Effector CD4-positive, alpha-beta T cell (primary cell): Measurements from ENCODE around the gene SLC39A13.

ENCODE experiments used
- DNase-seq: peaks from one replicate; pipeline ENCODE4 v3.0.0-alpha.2; 2020

Gene SLC39A13

DNA sequence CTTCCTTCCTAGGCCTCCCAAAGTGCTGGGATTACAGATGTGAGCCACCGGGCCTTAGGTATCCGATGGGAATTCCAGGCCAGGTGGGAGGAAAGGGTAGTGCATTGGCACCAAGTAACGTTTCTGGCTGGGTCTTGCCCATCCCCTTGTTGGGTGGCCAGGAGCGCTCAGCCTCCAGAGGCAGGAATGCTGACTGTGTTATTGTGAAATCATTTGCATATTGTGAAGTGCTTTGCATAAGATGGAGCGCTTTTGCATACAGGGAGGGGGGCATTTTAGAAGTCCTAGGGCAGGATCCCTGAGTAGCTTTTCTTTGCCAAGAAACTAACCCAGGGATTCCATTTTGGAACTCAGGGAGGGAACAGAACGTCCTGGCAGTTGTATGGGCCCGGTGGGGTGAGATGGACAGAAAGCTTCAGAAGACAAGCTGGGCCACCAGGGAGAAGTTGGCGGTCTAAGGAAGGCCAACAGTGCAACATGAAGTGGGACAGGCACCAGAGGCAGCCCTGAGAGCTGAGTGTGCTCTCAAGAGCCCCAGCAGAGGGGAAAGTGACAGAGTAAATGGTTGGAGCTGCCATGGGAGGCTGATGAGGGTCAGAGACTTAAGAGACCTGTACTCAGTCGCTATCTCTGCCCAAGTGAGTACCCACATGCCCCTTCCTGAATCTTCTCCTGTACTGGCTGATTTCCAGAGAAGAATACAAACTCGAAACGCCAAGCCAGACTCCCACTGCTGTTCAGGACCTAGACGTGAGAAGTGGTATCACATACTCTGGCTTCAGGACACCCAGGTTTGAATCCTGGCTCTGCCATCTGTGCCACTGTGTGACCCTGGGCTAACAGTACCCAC, 1.3 kb upstream of the SLC39A13 start:
- no peak for DNase-seq

GRCh38 chr11:47408598-47409439, 429 bp downstream of the SLC39A13 start:
- DNase-seq: no peak

- no peak for DNase-seq
These were observed 1.3 kb downstream of the SLC39A13 start for GRCh38 chr11:47409440-47410369.

DNA sequence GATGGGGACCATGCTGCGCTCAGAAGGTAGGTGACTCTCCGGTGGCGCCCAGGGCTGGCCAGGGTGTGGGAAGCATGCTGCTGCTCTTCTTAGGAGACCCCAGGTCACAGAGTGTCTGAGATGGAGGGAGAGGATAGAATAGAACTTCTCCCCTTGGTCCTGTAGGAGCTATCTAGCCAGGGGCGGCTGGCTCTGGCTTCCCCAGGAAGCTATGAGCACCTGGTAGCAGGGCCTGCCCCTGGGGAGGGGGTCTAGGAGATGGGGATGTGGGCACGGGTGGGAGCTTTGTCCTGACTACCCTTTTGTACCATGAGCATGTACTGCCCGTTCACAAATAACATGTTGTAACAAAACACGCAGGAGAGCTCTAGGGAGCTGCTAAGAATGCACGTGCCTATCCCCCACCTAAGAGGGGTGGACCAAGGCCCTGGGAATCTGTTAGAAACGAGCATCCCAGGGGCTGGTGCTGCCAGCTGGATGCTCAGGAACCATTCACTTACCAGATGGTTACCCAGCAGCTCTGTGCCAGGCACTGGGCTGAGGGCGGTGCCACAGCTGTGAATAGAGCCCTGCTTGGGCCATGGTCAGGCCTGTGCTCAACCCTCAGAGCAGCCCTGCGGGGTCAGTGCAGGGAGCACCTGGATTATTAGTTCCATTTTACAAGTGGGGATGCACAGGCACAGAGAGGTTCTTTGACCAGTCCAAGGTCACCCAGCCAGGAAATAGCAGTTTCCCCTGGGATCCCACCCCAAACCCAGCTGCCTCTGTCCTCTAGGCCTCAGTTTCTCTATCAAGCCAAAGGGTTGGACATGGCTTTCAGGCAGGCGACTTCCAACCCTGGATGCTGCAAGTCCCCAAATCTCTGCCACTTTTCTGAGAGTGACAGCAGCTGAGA, 2.2 kb downstream of the SLC39A13 start:
- no peak for DNase-seq

GRCh38 chr11:47411884-47412746, 3.7 kb downstream of the SLC39A13 start:
- peak; percentile 48 for DNase-seq

GRCh38 chr11:47413351-47413750, 5.0 kb downstream of the SLC39A13 start:
- no peak for DNase-seq

DNA sequence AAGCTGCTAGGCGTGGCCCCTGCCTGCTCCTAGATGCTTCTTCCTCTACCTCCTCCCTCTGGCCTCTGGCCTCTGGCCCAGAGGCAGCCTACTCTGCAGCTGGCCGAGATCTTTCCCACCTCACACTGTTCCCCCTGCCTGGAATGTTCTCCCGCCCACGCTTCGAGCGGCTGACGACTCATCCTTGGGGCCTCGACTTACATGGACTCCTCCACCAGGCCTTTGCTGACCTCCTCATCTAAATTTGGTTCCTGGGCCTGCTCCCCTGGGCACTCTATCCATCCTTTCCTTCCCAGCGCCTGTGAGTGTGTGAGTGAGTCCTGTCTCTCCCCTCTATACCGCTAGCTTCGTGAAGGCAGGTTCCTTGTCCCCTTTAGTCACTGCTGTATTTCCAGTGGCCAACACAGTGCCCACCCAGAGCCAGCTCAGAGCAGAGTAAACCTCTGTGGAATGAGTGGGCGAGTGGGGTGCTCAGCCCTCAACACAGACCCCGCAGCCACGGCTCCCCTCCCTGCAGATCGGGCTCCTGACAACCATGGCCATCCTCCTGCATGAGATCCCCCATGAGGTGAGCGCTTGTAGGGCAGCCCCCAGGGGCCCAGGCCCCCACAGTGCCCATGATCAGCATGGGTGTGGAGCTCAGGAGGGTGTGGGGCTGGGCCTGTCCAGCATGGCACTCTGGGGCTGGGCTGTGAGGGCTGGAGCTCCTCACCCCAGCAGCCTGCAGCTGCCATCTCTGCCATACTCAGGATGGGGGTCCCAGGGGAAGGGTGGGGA, 5.7 kb downstream of the SLC39A13 start:
- no peak for DNase-seq

DNA sequence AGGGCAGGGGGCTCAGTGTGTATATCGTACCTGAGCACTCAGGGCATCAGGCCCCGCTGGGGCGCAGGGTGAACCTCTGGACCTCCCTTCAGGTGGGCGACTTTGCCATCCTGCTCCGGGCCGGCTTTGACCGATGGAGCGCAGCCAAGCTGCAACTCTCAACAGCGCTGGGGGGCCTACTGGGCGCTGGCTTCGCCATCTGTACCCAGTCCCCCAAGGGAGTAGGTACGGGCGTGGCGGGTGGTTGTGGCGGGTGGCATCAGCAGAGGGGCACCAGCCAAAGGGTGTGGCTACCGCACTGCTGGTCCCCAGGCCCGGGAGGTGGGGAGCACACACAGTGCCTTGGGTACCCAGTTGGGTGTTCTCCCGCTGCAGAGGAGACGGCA, 6.3 kb downstream of the SLC39A13 start:
- DNase-seq: no peak

DNA sequence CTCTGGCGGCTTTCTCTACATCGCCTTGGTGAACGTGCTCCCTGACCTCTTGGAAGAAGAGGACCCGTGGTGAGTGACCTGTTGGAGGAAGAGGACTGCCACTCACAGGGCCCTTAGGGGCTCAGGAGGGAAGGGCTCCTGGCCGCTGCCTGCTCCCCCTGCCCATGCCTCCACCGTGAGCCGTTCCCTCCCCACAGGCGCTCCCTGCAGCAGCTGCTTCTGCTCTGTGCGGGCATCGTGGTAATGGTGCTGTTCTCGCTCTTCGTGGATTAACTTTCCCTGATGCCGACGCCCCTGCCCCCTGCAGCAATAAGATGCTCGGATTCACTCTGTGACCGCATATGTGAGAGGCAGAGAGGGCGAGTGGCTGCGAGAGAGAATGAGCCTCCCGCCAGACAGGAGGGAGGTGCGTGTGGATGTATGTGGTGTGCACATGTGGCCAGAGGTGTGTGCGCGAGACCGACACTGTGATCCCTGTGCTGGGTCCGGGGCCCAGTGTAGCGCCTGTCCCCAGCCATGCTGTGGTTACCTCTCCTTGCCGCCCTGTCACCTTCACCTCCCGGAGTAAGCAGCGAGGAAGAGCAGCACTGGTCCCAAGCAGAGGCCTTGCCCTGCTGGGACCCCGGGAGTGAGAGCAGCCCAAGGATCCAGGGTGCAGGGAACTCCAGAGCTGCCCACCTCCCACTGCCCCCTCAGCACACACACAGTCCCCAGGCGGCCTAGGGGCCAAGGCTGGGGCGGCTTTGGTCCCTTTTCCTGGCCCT, 6.9 kb downstream of the SLC39A13 start:
- no peak for DNase-seq

GRCh38 chr11:47415949-47416472, 7.6 kb downstream of the SLC39A13 start:
- DNase-seq: no peak

DNA sequence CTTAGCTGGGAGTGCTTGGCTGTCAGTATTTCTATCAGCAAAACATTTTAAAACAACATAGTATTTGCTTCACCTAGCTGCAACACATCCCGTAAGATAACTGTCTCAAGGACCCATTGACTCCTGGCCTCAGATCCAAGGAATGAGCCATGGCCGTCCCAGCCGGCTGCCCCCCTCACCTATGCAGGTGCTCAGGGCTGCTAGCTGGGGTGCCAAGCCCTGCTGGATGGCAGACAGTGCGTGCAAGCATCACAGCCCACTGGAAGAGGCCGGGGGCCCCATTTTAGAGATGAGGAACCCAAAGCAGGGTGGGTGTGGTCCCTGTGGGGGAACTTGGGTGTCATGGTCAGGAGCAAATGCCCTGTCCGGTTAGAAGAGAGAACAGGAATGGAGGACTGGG, 9.3 kb downstream of the SLC39A13 start:
- DNase-seq: no peak

DNA sequence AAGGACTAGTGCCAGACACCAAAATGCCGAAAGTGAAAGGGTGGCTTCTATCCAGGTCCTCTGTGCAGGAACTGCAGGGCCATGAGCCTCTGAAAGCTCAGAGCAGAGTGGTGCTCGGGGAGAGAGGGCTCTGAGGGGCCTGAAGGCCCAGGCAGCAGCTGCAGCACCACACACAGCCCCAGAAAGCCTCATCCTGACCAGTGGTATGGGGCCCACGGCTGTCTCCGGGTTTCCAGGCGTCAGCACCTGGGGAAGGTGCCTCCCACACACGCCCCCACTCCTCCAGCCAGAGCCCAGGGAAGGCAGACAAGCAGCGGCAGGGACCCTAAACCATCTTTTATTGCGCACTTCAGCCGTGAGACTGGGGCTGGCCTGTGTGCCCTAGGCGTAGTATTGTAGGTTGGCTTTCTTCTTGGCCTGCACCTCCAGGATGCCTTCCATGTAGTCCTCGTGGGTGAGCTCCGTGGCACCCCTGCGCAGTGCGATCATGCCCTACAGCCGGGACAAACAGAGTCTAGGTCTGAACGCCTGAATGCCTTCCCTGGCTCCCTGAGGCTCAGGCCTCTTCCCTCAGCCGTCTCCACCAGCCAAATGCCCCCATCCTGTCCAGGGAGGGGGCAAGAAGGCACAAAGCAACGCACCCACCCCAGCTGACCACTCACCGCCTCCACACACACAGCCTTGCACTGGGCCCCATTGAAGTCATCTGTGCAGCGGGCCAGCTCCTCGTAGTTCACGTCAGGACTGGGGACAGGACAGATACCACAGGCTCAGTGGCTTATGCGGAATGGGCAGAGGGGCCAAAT, 10.3 kb downstream of the SLC39A13 start:
- no peak for DNase-seq

- no peak for DNase-seq
These were observed 17.2 kb downstream of the SLC39A13 start for GRCh38 chr11:47425611-47426010.

- DNase-seq: peak; percentile 98
These were observed 17.9 kb downstream of the SLC39A13 start, which contains the start of gene PSMC3 for GRCh38 chr11:47426062-47426956. PSMC3 (minus strand) TSS chr11:47426439; CDS start chr11:47426279, 160 bp downstream.

- no peak for DNase-seq
These were observed 22.1 kb downstream of the SLC39A13 start for GRCh38 chr11:47430524-47430923.

GRCh38 chr11:47431356-47432083, 23.1 kb downstream of the SLC39A13 start:
- no peak for DNase-seq
